GM21381 (cell line): ENCODE data around the gene FSTL4.

Source experiments
- ATAC-seq: cut with Tn5 transposase; IDR thresholded peaks from one replicate; pipeline ENCODE4 v1.9.1; 2021; ENCODE audit warnings: mild to moderate bottlenecking, moderate library complexity; ENCODE audit not compliant: unreplicated experiment

Gene FSTL4

GRCh38 chr5:133332439-133333024 is 279.8 kb downstream of the FSTL4 start:
- no peak for ATAC-seq

GRCh38 chr5:133331941-133332340 is 280.4 kb downstream of the FSTL4 start:
- ATAC-seq: no peak

- ATAC-seq: no peak
These were observed 281.4 kb downstream of the FSTL4 start for GRCh38 chr5:133330956-133331355.

DNA sequence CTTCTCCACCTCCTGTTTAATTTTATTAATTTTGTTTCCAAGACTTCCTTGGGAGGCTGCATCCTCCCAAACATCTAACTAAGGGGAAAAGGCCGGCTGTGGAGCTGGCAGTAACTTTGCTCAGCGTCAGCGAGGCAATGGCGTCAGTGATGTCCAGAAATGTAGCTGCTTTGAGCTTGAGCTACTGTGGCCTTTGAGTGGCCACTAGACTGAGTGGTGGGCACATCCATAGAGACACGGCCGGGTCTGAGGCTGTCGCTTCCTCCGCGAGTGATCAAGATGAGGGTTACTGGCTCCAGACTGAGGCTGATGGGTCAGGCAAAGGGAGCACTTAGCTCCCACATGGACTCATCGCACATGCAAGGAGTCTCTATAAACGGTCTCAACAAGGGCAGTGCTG is 283.5 kb downstream of the FSTL4 start:
- no peak for ATAC-seq

DNA sequence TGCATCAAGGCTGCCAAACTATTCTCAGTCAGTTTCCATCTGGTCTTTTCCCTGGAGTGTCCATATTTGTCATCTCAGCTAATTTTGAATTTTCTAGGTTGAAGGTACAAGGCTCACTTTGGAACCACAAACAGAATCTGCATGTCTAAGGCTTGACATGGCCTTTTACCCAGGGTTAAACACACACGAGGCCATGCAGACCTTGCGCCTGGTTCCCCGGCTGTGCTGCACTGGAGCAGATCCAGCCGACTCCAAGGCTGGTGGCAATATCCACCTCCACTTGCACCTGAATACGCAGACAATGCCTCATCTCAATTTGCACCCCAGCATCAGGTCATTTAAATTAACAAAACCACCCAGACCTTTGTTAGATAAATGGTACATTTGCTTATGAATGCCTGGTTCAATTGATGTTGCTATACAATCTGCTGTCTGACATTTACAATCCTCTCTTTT is 284.4 kb downstream of the FSTL4 start:
- no peak for ATAC-seq

GRCh38 chr5:133326361-133326760 is 286.0 kb downstream of the FSTL4 start:
- ATAC-seq: no peak

DNA sequence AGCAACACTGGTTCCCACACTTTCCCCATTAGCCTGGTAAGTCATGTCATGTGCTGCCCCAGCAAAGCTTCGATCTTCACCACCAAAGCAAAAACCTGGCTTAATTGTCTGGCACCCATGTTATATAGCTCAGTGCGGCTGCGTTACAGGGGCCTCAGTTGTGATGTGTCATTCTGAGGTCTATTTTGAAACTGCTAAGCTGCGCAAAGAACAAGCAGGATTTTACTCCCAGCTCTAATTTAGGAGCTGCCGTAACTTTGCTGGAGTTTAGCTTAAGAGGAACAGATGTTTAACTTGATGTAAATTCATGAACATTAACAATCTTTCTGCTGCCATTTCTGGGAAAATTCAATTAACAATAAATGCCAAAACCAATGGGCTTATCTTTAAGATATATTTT is 286.5 kb downstream of the FSTL4 start:
- ATAC-seq: no peak

- ATAC-seq: no peak
These were observed 287.4 kb downstream of the FSTL4 start for GRCh38 chr5:133324926-133325325.

DNA sequence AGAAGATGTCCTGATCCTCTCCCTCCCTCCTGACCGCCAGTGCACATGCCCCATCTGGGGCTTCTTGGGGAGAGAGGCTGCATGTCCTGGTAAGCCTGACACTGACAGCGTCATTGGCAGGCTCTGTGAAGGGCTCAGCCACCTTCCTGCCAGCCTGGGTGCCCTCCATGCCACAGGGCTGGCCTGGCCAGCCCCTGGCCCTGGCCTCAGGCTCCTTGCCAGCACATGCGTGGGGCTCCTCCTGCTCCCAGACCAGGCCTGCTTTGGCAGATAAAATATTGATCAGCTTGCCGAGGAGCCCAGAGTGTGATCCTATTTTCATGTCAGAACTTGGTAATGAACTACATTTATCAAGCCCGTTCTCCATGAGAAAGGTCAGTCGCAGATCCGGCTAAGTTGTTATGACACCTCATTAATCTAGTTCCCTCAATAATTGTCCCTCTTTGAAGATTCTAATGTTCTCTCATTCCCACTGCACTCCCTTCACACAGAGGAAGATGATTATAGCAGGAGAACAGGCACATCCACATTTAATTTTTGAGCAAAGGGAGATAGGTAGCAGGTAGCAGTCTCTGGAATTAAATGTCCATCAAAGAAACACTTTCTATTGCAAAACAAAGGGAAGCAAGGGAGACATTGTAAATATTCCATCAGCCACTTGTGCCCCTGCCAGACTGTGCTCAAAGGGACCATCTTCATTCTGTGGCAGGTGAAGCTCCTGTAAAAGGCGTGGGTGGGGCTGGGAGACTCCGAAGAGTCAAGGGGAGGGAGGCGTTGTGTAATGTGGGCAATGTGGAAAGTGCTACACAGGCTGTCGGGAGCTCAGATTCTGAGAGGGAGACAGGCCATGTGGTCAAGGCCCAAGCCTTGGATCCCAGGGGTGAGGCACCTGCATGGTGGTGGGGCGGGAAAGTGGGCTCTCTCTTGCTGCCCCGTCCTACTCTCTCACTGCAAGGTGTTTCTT is 288.6 kb downstream of the FSTL4 start:
- no peak for ATAC-seq

- no peak for ATAC-seq
These were observed 289.6 kb downstream of the FSTL4 start for GRCh38 chr5:133322743-133323142.

- ATAC-seq: no peak
These were observed 290.4 kb downstream of the FSTL4 start for GRCh38 chr5:133321833-133322420.

DNA sequence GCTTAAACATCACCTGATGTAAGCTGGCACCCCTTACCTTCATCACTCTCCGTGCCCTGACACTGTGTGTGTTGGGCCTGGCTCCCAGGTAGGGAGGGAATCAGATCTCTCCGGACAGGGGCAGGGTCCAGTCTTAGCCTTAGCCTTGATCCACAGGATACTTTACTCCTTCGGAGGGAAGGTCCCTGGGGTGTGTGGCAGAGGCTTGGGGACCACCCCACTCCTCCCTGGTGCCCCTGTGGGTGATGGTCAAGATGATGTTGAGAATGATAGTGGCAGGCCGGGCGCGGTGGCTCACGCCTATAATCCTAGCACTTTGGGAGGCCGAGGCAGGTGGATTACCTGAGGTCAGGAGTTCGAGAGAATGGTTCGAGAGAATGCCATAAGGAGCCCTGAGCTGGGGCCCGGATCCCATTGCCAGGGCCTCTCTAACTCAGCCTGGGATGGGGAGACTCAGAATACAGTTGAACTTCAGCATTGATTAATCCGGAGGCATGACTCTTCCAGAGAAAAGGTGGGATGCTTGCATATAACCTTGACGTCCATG is 291.0 kb downstream of the FSTL4 start:
- ATAC-seq: no peak

DNA sequence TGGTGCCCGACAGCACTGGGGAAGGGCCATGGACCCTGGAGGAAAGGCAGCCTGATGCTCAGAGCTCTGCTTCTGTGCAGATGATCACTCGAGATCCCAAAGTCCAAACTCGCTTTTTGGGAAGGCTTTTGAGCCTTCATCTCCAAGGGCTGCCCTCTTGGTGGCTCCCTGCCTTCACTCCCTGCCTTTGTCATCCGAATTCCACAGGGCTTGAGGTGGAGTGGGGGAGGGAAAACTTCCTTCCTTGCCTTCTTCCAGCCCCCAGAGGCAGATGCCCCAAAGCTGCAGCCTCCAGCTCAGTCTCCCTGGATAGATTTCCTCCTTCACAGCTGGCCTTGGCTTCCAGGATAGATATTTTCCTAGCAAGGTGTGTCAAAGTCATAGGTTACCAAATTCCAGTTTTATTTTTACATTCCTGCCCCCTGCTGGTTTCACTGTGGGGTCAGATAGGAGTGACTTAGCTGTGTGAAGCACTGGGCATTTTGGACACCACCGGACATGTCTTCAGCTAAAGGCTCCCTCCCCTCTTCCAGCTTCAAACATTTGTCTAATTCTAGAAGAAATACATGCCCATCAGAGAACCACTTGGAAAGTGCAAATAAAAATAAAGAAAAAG is 292.3 kb downstream of the FSTL4 start:
- no peak for ATAC-seq

GRCh38 chr5:133319244-133319643 is 293.1 kb downstream of the FSTL4 start:
- ATAC-seq: no peak

DNA sequence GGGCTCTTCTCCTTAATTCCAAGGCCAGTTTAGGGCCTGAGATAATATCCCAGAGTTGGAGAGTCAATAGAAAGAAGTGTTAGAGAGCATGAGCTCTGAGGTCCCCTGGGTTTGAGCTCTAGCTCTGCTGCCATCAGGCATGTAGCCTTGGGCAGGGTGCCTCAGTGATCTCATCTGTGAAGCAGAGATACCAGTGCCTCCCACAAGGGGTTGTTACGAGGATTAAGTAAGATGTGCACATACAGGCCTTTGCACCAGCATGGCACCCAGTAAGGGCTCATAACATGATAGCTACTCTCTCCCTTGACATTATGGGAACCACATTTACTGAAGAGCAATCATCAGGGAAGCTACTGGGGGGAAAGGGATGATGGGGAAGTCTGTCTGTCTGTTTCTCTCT is 294.8 kb downstream of the FSTL4 start:
- no peak for ATAC-seq

DNA sequence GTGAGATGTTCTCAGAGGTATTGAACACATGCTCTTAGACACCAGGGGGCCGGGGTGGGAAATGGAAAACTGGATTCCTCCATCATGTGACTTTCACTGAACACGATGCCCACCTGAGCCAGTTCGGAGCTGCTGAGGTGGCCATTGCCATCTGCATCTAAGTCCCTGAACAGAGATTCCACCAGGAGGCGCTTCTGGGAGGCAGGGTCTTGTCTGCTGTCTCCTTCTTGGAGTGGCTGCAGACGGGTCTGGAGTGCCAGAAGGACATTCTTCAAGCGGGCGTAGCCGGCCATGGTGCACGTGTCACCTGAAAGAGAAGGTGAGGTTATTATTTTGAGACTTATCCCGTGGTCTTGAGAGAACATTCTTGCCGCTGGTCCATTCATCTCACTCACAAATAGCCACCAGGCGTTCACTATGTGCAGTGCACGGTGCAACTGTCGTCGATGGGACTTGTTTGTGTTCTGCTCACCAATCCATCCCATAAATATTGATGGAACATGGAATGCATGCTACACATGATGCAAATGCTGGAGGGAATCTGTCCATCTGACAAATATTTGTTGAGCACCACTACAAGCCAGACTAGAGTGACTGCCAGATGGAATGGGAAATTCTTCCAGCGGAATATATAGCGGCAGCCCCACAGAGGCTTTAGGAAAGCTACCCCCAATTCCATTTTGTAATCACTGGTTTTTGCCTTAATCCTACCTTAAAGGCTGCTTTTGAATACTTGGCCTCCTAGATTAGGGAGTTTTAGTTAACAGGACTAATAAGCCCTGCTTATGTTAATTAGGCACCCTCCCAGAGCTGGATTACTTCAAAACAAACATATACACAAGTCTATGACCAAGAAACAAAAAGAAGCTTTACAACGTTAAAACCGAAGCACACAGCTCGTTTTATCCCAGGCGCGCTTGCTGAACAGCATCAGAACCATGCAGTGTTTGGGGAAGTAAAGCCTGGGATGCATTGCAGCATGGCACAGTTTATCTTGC is 295.7 kb downstream of the FSTL4 start:
- no peak for ATAC-seq

- ATAC-seq: no peak
These were observed 298.3 kb downstream of the FSTL4 start for GRCh38 chr5:133314086-133314485.

DNA sequence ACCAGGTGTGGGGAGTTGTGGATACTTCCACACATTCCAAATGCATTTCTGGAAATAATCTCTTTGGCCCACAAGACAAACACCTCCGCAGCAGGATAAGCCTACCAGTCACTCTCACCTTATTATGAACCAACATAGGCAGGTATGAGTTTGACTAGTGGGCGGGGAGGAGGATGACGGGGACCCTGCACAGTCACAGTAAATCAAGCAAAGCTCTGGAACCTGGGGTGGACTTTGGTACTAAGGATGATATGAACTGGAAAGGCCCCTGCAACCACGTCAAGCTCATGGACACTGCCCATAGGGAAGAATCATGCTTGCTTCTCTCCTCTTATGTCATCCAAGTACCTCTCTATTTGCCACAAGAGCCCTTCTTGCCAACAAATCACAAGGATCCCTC is 301.2 kb downstream of the FSTL4 start:
- no peak for ATAC-seq

- ATAC-seq: no peak
These were observed 302.2 kb downstream of the FSTL4 start for GRCh38 chr5:133309984-133310621.
